NCI-H2227 (cell line): ENCODE data around the gene CYP3A4.
"Not testable (repeated sequence)": the region's sequence is repeated elsewhere in the genome, so short reads cannot be mapped to it uniquely, and the experiment has no call there.

Experiments used
- DNase-seq: peaks from one replicate; lab custom pipeline; 2025; ENCODE audit not compliant: unreplicated experiment; lab: John Stamatoyannopoulos, UW

CYP3A4 gene

DNA sequence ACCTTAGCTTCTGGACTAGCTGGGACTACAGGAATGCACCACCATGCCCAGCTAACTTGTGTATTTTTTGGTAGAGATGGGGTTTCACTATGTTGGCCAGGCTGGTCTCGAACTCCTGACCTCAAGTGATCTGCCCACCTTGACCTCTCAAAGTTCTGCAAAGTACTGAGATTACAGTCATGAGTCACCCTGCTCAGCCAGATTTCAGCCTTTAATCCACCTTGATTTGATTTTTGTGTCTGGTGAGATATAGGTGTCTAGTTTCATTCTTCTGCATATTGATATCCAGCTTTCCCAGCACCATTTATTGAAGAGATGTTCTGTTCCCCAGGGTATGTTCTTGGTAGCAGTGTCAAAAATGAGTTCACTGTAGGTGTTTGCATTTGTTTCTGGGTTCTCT, 28.9 kb downstream of the CYP3A4 start:
- DNase-seq, result no peak

DNA sequence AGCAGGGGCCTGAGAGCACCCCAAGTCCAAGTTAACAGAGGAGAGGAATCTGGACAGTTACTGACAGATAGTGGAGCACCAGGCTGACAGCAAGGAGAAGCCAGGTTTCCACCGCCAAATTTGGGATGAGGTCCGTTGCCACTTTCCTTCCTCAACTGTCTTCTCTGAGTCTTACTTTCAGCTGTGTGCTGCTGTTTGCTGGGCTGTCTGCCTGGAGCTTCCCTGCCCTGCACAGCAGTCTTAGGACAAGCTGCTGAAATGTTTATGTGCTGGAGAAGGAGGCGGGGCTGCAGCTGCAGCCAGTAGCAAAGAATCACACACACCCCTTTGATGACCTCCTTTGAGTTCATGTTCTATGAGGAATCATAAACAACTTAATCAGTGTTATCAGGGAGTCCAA, 31.6 kb downstream of the CYP3A4 start:
- DNase-seq, result peak; percentile 11

DNA sequence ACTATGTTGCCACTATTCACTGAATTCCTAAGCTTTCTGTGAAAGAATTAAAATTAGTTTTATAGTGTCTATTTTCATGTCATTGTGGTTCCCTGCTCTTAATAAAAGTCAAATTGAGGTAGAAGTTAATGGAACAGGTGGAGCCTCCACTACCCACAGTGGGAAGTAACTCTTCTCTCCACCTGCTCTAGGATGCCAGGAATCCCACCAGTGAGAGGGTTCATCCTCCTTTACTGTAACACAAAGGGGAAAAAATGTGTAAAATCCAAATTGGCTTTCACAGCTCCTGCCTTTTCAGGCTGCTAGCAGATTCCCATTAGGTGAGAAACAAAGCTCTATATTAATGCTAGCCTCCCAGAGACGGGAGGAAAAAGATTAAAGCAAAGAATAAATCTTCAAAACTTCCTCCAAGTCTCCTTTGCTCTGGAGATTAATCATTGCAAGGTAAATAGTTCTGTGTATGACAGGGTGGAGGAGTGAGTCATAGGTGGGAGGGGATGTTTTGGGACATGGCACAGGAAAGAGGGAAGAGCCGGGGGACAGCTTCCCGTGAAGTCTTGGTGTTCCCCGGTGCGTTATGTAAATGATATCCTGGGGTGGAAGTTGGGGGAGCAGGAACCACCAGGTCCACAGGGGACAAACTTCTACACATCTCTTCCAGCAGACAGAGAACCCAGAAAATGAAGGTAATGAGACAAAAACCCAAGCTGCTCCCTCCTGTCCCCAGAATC, 32.5 kb downstream of the CYP3A4 start:
- not testable (repeated sequence) for DNase-seq

DNA sequence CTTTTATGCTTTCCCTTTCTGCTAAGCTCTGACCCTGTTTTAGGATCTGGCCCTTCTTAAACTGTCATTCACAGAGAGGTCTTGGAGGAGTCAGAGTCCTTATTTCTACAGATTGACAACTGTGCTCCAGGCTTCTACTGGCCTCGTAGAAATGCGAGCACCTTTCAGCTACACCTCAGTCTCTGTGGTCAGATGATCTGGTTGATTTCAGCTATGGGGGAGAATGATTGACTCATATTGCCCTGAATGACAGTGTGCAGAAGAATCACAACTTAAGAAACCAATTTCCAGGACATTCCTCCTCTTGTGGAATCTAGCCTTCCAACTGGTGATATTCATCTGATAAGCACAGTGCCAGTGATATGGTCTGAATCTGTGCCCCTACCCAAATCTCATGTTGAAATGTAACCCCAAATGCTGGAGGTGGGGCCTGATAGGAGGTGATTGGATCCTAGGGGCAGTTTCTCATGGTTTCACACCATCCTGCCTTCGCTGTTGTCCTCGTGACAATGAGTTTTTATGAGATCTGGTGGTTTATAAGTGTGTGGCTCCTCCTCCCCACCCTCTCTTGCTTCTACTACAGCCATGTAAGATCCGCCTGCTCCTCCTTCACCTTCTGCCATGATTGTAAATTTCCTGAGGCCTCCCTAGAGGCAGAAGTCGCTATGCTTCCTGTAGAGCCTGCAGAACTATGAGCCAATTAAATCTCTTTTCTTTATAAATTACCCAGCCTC, 35.0 kb downstream of the CYP3A4 start:
- no peak for DNase-seq

DNA sequence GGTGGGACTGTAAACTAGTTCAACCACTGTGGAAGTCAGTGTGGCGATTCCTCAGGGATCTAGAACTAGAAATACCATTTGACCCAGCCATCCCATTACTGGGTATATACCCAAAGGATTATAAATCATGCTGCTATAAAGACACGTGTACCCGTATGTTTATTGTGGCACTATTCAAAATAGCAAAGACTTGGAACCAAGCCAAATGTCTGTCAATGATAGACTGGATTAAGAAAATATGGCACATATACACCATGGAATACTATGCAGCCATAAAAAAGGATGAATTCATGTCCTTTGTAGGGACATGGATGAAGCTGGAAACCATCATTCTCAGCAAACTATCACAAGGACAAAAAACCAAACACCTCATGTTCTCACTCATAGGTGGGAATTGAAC, 37.1 kb downstream of the CYP3A4 start:
- not testable (repeated sequence) for DNase-seq

DNA sequence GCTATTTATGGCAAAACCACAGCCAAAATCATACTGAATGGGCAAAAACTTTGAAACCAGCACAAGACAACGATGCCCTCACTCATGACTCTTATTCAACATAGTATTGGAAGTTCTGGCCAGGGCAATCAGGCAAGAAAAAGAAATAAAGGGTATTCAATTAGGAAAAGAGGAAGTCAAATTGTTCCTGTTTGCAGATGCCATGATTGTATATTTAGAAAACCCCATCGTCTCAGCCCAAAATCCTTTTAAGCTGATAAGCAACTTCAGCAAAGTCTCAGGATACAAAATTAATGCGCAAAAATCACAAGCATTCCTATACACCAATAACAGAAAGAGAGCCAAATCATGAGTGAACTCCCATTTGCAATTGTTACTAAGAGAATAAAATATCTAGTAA, 38.6 kb downstream of the CYP3A4 start:
- not testable (repeated sequence) for DNase-seq

DNA sequence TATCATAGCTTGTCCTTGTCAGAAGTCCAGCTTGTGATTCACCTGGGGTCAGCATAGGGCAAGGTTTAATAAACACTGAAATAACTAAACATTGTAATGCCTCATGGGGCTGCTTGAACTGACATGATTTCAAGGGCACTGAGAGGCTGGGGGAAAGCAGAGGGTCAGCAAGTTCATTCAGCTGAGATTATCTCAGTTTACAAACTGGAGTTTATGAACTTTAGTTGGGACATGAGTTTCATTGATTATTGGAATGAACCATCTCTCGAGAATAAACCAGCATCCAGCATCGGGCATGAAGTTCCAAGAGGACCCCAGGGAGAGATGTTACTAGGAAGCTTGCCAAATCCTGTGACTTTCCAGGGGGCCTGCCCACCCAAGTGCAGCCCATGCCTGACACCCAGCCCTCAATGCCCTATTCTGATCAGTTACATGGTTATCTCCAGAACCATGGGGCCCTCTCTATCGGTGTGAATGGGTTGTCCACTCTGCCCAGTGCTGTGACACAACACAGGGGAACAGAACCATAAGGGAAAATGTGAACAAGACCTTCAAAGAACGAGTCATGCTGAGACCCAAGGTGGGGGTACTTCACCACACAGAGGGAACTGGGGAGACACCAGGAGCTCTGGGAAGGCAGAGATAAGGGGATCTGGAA, 41.1 kb downstream of the CYP3A4 start:
- DNase-seq, result no peak

DNA sequence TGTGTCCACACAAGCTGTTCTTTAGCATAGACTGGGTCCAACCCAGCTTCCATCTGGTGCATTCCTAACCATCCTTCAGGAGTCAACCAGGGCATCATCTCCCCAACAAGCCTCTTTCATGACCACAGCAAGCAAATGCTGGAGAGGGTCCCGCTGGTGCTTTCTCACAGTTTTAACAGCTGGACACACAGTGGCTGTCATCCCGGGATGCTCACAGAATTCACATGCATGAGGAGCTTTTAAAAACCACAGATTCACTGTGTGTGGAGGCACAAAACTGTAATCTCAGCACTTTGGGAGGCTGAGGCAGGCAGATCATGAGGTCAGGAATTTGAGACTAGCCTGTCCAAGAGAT, 42.6 kb downstream of the CYP3A4 start:
- DNase-seq, result no peak

DNA sequence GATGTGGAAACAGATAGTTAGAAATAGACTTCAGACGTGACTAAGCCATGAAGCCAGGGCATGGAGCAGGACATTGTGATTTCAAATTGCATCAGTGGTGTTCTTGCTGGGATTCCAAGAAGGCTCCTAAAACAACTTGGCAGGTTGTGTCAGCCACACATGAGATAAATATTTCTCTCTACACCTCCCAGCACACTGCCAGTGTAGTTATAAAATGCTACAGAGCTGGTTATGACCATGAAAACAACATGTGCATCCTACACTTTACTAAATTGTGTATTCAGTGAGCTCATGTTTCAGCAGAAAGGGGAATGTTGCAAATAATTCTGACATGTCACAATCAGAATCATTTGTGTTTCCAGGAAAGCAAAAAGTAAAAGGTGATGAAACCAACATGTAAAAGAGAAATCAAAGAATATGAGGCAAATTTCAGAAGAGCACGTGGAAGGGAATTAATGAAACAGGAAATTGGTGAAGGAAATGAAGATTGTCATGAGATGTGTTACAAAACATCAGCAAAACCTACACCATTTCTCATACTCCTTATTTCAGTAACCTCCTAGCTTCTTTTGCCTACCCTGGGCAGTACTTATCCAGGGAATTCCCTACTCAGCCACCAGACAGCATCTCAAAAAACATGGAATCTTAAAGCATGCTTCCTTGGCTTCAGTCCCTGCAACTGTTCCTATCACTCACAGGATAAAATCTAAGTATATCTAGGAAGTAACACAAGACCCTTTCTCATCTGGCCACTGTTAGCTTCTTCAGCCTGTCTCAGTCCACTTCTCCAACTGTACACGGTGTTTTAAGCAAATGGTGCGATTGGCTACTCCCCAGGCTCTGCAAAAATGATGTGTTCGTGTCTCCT, 43.2 kb downstream of the CYP3A4 start:
- DNase-seq, result no peak

DNA sequence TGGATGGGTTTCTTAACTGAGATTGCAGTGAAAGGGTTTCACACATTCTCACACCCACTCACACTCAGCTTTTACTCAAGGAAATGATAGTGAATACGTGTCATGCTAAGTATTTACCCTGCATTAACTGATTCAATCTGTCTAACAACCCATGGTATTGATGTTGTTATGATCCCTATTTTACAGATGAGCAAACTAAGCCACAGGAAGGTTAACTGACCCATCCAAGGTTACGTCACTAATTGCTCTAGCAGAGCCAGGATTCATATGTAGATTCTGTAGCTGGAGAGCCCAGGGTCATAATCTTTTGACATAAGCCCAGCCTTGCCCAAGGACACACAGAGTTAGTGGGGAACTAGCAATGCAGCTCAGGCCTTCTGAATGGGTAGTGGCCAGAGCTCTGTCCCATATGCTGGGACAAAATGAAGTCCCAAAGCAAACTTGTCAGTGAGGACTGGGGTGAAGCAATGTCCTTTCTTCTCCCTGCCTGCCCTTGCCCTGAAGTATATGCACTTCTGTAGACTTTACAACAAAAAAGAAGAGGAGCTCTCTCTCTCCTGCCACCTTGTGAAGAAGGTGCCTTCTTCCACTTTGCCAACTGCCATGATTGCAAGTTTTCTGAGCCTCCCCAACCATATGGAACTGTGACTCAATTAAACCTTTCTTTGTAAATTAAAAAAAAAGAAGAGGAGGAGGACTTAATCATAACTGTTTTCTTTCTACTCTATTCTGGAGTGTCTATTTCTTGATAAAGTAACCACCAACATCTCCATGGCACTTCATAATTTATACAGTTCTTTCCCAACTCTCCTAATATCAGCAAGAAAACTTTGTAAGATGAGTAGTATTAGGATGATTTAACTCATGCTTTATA, 44.0 kb downstream of the CYP3A4 start:
- no peak for DNase-seq

DNA sequence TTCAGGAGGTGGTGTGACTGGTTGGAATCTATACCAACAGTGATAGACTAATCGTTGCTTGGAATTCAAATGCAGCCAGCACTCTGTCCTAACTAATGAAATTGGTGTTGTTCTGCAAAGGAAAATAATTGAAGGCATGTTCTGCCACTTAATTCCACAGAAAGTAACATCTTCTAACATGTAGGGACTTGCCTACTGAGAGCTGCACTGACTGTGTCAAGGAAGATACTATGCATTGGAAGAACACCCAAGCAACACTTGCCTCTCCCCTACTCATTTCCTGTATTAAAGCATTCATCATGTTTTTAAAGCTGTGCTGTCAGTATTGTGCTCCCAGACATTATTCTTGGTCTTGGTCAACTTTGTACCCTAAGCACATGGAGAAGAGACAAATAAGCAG, 46.3 kb downstream of the CYP3A4 start:
- DNase-seq, result peak; percentile 19

DNA sequence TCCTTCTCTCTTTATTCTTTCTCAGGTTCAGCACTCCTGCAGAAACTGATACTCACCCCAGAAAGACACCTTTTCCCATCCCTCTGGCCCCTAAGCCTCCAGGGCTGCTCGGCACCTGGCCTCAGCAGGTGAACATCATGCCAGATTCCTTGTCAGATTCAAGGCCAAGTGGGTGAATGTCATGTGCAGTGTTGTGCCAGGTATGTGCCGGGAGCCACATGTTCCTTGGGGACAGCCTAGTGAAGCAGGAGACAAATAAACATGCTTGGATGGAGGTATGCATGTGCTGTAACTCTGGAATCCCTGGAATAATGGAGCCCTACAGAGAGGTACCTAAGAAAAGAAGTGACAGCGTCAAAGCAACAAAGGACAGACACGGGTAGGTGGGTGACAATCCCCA, 47.3 kb downstream of the CYP3A4 start:
- not testable (repeated sequence) for DNase-seq

DNA sequence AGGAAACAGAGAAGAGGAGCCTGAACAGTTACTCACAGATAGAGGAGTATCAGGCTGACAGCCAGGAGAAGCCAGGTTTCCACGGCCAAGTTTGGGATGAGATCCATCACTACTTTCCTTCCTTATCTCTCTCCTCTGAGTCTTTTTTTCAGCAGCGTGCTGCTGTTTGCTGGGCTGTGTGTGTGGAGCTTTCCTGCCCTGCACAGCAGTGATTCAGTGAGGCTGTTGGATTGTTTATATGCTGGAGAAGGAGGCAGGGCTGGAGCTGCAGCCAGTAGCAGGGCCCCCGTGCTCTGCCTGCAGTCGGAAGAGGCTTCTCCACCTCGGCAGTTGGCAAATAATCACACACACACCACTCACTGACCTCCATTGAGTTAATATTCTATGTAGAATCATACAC, 49.0 kb downstream of the CYP3A4 start, which contains the start of gene CYP3A7:
Gene CYP3A7, minus strand, starts transcription at position 210 of the 400 bp plus-strand sequence. Its CDS starts 103 bp downstream, at position 107.
- no peak for DNase-seq

DNA sequence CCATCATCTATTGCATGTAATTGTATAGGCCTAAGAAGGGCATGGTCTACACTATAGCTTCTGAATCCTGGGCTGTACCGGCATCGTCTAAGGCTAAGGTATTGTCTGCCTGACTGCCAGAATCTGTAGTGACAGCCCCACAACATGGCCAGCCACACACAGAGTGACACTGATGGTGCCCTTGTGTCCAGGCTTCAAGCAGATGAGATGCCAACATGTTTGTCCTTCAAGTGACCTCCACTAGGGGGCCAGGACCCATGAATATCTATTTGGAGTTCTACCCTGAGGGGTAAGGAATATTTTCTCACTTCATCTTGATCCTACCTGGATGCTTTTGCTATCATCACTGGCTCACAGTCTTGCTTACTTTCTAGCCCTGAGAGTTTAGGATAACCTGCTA, 50.5 kb downstream of the CYP3A4 start:
- no peak for DNase-seq

DNA sequence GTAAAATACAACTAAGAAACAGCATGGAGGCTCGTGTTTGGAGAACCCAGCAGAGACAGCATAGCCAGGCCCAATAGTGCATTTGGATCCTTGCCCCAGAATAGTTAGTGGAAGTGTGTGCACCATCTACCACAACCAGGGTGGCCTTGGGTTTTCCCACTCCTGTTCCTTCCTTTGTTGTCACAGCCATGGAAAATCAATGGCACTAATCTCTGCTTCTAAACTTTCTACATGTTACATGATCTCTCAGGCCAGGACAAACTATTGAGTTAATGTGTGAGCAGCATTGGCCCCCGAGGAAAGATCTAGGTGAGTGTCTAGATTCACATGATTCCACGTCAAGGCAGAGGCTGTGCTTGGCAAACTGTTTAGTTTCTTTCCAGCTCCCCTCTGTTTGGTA, 51.0 kb downstream of the CYP3A4 start:
- no peak for DNase-seq

DNA sequence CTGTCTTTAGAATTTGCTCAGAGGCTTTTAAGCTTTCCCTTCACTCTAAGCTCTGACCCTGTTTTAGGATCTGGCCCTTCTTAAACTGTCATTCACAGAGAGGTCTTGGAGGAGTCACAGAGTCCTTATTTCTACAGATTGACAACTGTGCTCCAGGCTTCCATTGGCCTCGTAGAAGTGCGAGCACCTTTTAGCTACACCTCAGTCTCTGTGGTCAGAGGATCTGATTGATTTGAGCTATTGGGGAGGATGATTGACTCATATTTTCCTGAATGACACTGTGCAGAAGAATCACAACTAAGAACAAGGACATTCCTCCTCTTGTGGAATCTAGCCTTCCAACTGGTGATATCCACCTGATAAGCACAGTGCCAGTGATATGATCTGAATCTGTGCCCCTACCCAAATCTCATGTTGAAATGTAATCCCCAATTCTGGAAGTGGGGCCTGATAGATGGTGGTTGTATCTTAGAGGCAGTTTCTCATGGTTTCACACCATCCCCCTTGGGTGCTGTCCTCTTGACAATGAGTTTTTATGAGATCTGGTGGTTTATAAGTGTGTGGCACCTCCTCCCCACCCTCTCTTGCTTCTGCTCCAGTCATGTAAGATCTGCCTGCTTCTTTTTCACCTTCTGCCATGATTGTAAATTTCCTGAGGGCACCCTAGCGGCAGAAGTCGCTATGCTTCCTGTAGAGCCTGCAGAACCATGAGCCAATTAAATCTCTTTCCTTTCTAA, 52.2 kb downstream of the CYP3A4 start:
- DNase-seq, result no peak

DNA sequence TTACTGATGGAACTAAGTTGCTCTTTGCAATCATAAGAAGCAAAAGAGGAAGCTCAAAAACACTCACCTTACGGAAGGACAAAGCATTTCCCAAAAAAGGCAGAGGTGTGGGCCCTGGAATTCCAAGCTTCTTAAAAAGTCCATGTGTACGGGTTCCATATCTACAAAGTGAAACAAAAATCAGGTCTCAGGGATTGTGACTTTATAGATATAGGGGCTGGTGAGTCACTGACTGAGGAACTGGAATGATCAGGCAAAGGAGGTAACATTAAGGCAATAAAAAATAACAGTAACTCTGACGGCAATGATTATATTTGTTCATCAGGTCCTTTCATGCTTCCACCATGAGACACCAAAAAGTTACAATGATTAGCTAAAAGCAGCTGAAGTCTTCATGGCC, 53.0 kb downstream of the CYP3A4 start:
- no peak for DNase-seq

DNA sequence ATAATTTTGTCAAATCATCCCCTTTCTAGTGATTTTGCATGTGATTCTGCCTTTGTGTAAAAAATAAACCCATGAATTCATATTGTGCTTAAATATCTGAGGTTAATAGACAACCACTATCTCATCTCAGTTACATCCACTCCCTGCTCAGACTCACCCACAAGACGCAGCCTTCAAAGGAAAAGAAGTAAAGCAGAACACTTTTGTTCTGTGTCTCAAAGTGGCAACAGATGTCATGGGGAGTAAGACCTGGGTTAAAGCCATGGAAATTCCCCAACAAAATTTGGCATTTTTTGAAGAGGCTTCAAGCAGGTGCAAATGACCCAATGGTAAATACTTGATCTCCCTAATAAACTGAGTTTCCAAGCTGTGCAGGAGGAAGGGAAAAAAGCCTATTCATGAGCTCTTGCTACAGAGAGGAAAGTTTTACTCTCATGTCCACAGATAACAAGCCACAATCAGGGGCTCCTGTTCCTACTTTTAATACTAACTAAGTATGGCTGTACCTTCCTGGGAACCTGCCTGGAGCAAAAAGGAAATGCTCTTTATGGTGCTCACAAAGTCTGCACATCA, 53.7 kb downstream of the CYP3A4 start:
- no peak for DNase-seq
